EH (cell line): ENCODE measurements around the gene SYP.

Source experiments
- DNase-seq: peaks from one replicate; pipeline ENCODE4 v3.0.0-alpha.2; 2015; ENCODE audit warnings: low read depth

SYP gene

GRCh38 chrX:49199906-49200771 lies at the start of gene SYP:
TSS of gene SYP (minus strand) at chrX:49200193. CDS start at chrX:49200186, 7 bp downstream.
- DNase-seq: peak; percentile 87

DNA sequence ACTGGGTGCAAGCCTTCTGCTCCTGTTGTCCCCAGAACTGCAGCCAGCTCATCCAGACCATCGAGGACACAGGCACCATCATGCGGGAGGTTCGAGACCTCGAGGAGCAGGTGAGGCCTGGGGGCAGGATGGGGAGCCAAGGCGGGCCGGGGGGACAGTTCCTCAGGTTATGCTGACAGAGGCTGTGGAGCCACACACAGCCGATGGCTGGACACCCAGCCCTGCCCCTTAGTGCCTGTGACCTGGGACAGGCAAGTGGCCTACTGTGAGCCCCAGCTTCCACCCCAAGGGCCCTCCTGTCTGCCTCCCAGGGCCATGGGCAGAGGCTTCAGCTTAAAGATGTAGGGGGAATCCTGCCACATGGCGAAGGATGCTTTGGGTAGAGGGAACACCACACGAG lies 49.6 kb upstream of the SYP start:
- no peak for DNase-seq

- DNase-seq: no peak
Observed at GRCh38 chrX:49249071-49249470, 49.1 kb upstream of the SYP start.

GRCh38 chrX:49247916-49248811 lies 48.2 kb upstream of the SYP start:
- DNase-seq: no peak

DNA sequence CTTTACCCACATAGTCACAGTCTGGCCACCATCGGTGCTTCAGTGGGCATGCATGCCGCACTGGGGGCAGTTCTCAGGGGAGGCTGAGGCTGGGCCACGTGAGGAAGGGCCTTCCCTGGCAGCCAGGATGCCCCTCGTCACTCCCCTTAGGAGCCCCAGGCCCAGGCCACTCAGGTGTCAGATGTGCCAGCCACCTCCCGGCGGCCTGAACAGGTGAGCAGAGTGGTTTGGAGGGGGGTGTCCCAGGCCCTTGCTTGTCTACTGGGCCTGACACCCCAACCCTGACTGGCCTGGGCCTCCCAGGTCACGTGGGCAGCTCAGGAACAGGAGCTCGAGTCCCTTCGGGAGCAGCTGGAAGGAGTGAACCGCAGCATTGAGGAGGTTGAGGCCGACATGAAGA lies 47.4 kb upstream of the SYP start:
- DNase-seq: no peak

DNA sequence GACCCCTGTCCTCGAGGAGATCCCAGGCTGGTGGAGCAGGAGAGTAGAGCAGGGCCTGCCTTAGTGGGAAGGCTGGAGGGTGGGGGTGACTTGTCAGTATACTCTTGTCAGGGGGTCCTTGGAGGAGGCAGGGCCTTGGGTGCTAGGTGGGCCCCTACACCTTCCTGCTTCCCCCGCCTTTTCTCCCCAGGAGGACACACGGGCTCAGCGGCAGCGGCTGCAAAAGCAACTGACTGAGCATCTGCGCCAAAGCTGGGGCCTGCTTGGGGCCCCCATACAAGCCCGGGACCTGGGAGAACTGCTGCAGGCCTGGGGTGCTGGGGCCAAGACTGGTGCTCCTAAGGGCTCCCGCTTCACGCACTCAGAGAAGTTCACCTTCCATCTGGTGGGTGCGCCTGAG lies 46.5 kb upstream of the SYP start:
- DNase-seq: no peak

DNA sequence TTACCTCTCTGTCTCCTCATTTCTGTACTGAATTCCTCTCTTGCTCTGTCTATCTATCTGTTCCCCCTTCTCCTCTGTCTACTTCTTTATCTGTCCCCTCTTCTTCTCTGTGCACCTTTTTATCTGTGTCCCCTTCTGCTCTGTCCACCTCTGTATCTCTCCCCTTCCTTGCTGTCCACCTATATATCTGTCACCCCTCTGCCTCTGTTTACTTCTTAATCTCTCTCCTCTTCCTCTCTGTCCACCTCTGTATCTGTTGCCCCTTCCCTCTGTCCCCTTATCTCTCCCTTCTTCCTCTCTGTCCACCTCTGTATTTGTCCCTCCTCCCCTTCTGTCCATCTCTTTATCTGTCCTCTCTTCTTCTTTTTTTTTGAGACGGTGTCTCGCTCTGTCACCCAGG lies 44.2 kb upstream of the SYP start:
- DNase-seq: no peak

DNA sequence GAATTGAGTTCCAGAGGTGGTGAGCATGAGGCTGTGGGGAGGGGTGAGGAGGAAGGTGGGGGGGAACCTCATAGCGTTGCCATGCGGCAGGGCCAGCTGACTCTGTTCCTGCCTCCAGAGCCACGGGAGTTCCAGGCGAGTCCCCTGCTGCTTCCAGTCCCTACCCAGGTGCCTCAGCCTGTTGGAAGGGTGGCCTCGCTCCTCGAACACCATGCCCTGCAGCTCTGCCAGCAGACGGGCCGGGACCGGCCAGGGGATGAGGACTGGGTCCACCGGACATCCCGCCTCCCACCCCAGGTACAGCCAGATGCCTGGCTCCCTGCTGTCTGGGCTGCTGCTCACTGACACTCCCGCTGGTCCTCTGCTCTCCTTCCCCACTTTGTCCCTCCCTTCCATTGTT lies 43.2 kb upstream of the SYP start:
- DNase-seq: no peak

GRCh38 chrX:49242545-49243066 lies 42.6 kb upstream of the SYP start:
- peak; percentile 1 for DNase-seq

DNA sequence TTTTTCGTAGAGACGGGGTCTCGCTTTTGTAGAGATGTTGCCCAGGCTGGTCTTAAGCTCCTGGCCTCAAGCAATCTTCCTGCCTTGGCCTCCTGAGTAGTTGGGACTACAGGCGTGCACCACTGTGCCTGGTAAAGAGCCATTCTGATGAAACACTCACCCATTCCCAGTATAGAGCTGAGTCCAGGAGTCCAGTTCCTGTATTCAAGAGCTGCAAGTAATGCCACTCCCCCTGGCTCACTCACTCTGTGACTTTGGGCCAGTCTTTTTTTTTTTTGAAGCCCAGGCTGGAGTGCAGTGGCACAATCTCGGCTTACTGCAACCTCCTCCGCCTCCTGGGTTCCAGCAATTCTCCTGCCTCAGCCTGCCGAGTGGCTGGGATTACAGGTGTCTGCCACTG lies 38.7 kb upstream of the SYP start:
- no peak for DNase-seq

DNA sequence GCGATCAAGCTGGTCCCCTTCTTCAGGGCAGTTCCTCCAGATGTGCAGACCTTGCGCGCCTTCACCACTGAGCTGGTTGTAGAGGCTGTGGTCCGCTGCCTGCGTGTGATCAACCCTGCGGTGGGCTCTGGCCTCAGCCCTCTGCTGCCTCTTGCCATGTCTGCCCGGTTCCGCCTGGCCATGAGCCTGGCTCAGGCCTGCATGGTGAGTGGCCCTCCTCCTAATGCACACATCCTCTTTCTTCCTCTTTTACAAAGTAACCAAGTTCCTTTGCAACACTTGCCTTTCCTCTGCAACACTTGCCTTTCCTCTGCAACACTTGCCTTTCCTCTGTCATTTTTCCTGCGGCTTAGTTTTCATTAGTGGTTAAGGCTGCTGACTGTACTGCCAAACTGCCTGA lies 37.1 kb upstream of the SYP start:
- DNase-seq: no peak

GRCh38 chrX:49233887-49234555 lies 34.0 kb upstream of the SYP start:
- no peak for DNase-seq

DNA sequence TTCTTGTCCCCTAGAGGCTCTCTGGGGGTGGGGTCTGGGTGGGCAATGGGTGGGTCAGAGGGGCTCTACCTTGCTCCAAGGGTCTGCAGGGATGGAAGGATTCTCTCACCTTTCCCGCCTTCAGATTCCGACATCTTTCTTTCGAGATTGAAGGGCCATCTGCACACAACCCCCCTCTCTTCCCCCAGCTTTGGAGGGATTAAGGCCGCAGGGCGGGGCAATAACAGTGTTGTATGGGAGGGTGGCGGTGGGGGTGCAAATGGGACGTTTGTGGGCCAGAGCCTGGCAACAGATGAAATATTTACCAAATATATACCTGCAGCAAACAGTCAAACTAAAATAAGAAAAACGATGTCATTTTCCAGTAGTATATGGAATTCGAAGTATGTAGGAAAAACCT lies 33.2 kb upstream of the SYP start, which contains the start of gene CACNA1F:
Gene CACNA1F, minus strand, starts transcription at position 165 of the 400 bp plus-strand sequence. Its CDS starts 31 bp downstream, at position 134.
- DNase-seq: no peak

GRCh38 chrX:49232525-49232924 lies 32.5 kb upstream of the SYP start:
- DNase-seq: no peak

DNA sequence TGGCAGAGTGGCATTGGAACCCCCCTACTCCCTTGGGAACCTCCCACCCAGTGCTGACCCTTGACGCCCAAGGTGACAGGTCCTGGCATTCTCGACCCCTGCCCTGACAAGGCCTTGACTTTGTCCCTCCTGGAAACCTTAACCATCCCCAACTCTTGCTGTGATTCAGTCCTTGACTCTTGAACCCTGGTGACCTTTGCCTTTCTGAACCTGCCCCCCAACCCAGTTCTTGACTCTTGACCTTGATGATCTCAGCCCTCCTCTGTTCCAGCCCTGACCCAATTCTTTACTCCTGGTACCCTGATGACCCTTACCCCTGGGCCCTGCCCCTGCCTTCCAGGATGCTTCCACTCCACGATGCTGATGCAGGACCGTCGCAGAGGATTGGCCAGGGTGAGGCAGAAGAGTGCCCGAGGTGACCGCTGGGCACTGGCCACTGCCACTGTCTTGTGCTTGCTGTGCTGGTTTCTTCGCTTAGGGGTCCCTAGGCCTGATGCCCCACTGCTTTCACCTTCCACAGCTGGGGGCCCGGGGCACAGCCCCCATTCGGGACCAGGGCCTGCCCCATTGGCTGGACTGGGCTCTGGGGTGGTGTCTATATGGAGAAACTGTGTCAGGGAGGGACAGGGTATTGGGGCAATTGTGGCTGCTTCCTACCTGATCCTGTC lies 31.5 kb upstream of the SYP start:
- DNase-seq: no peak

- no peak for DNase-seq
Observed at GRCh38 chrX:49230500-49231232, 30.7 kb upstream of the SYP start.

- no peak for DNase-seq
Observed at GRCh38 chrX:49228185-49228584, 28.2 kb upstream of the SYP start.

- DNase-seq: no peak
Observed at GRCh38 chrX:49227726-49228125, 27.7 kb upstream of the SYP start.

GRCh38 chrX:49226946-49227345 lies 27.0 kb upstream of the SYP start:
- DNase-seq: no peak

DNA sequence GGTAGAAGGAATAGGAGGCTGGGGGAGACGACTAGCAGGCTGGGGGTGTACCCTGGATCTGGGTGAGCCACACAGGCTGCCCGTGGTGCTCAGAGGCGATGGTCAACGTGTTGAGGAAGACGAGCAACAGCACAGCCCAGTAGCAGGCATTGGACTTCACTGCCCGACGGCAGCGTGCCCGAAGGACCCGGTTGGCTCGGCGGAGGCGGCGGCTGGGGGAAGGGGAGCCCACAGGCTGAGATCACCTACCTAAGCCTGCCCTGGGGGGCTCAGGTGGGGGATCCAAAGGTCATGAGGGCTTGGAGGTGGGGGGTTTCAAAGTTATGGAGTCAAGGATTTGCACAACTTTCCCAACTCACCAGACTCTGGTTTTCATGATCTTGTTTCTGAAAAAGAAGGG lies 25.9 kb upstream of the SYP start:
- no peak for DNase-seq

DNA sequence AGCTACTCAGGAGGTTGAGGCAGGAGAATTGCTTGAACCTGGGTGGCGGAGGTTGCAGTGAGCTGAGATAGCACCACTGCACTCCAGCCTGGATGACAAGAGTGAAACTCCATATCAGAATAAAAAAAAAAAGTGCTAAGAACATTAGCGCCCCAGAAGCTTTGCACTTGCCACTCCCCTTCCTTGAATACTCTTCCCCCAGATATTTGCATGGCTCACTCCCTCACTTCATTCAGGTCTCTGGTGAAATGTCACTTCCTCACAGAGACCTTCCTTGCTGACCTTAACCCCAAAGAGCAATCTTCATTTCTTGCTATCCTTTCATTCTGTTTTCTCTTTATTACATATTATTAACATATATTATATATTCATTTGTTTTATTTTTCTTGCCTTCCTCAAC lies 21.9 kb upstream of the SYP start:
- no peak for DNase-seq
